ENCODE data around the gene FAM13B.

The FAM13B gene

DNA sequence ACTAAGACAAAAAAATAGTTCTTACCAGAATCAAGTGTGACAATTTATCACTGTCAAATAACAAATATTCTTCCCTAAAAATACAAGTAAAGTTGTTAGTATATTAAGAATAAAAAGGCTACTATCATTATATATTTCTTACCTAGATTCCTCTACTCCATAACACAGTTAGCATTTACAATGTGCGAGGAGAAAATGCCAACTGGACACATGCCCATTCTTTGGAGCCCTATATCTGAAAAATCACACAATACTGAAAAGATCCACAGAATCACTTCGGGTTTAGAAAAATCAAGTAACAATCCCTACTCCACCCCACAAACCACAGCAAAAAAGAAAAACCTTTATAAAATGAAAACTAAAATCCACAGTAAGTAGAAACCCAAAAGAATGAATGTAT lies 72.7 kb downstream of the FAM13B start:
- no peaks in the 10 kb centered on the region for H3K27me3 ChIP-seq (ENCODE audit: insufficient read depth, low read length)
- no peak overlapping the region for H3K4me3 ChIP-seq (ENCODE audit: low read depth, low read length, poor library complexity, severe bottlenecking)
- no peak overlapping the region for H2AFZ ChIP-seq (ENCODE audit: low read length)
- H3K27ac ChIP-seq (ENCODE audit: low read depth, low read length, poor library complexity, severe bottlenecking) = no peak overlapping the region
- no peak overlapping the region for H3K4me2 ChIP-seq (ENCODE audit: low read length)
- no peaks in the 10 kb centered on the region for H3K4me1 ChIP-seq (ENCODE audit: insufficient read depth, low read length, severe bottlenecking)
- peaks cover 59% of the 10 kb centered on the region; the same call in 1 of the 2 replicates for H3K36me3 ChIP-seq (ENCODE audit: insufficient read depth, low read length)
- H3F3A ChIP-seq (ENCODE audit: insufficient read depth, low read length) = no peaks in the 10 kb centered on the region; the same call in 1 of the 2 replicates
- TF ChIP-seq EZH2 (IDR thresholded peaks at IDR 0.05; ENCODE audit: borderline replicate concordance, low read length) = no peak
- TF ChIP-seq, protein P1, sequence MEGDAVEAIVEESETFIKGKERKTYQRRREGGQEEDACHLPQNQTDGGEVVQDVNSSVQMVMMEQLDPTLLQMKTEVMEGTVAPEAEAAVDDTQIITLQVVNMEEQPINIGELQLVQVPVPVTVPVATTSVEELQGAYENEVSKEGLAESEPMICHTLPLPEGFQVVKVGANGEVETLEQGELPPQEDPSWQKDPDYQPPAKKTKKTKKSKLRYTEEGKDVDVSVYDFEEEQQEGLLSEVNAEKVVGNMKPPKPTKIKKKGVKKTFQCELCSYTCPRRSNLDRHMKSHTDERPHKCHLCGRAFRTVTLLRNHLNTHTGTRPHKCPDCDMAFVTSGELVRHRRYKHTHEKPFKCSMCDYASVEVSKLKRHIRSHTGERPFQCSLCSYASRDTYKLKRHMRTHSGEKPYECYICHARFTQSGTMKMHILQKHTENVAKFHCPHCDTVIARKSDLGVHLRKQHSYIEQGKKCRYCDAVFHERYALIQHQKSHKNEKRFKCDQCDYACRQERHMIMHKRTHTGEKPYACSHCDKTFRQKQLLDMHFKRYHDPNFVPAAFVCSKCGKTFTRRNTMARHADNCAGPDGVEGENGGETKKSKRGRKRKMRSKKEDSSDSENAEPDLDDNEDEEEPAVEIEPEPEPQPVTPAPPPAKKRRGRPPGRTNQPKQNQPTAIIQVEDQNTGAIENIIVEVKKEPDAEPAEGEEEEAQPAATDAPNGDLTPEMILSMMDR (IDR thresholded peaks at IDR 0.05; ENCODE audit: low read length) = no peak
- H3K9me2 ChIP-seq (ENCODE audit: low read depth, low read length) = no peaks in the 10 kb centered on the region
- H4K20me1 ChIP-seq (ENCODE audit: insufficient read depth, low read length) = no peaks in the 10 kb centered on the region
- H3K9me3 ChIP-seq (ENCODE audit: low read length) = no peaks in the 10 kb centered on the region
- no peak overlapping the region for H3K9ac ChIP-seq (ENCODE audit: low read length)
- H3K79me2 ChIP-seq (ENCODE audit: insufficient read depth, low read length) = no peaks in the 10 kb centered on the region

DNA sequence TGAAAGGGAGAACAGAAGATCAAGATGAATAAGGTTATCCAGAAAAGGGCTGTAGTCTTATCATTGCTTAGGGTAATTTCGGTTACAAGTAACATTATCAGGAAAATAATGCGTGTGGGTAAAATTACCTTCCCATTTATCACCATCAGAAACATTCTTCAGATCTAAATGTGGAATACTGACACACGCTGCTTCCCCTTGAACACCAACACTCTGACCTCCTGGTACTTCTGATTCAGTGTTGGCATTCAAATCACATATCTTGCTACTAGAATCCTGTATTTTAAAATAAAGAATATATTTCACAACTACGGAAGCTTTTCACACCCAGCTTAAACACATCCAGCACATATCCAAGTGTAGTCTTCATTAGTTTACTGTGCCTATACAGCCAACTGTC lies 73.4 kb downstream of the FAM13B start:
- H4K20me1 ChIP-seq (ENCODE audit: insufficient read depth, low read length) = no peaks in the 10 kb centered on the region
- H2AFZ ChIP-seq (ENCODE audit: low read length) = no peak overlapping the region
- H3K4me2 ChIP-seq (ENCODE audit: low read length) = no peak overlapping the region
- no peaks in the 10 kb centered on the region for H3K9me2 ChIP-seq (ENCODE audit: low read depth, low read length)
- no peak overlapping the region for H3K27ac ChIP-seq (ENCODE audit: low read depth, low read length, poor library complexity, severe bottlenecking)
- no peaks in the 10 kb centered on the region for H3K79me2 ChIP-seq (ENCODE audit: insufficient read depth, low read length)
- TF ChIP-seq, protein P1 (IDR thresholded peaks at IDR 0.05; ENCODE audit: low read length) = no peak
- no peak for TF ChIP-seq EZH2 (IDR thresholded peaks at IDR 0.05; ENCODE audit: borderline replicate concordance, low read length)
- H3K9ac ChIP-seq (ENCODE audit: low read length) = no peak overlapping the region
- H3K4me1 ChIP-seq (ENCODE audit: insufficient read depth, low read length, severe bottlenecking) = no peaks in the 10 kb centered on the region
- H3F3A ChIP-seq (ENCODE audit: insufficient read depth, low read length) = no peaks in the 10 kb centered on the region; the same call in 1 of the 2 replicates
- H3K4me3 ChIP-seq (ENCODE audit: low read depth, low read length, poor library complexity, severe bottlenecking) = no peak overlapping the region
- peaks cover 55% of the 10 kb centered on the region; the same call in 1 of the 2 replicates for H3K36me3 ChIP-seq (ENCODE audit: insufficient read depth, low read length)
- no peaks in the 10 kb centered on the region for H3K9me3 ChIP-seq (ENCODE audit: low read length)
- H3K27me3 ChIP-seq (ENCODE audit: insufficient read depth, low read length) = no peaks in the 10 kb centered on the region

DNA sequence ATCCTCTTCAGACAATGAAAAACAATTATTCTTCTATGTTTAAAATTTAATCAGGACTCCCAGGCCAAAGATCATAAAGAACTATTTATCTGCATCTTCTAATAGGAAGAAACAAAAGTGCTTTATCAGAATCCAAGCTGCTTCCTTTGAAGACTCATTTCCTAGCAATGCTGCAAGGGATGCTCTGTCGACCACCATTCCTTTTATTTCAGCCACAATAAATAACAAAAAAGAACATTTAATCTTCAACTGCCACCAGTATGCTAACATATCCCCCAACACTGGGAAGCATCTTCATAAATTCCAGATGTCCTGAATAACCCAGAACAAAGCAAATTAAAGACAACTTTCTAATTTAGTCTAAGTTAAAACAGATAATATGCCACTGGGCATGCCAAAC lies 74.9 kb downstream of the FAM13B start:
- Histone ChIP-seq H4K20me1 (ENCODE audit: insufficient read depth, low read length) (no peaks in the 10 kb centered on the region), H3F3A (ENCODE audit: insufficient read depth, low read length) (no peaks in the 10 kb centered on the region; the same call in 1 of the 2 replicates), H3K27me3 (ENCODE audit: insufficient read depth, low read length) (no peaks in the 10 kb centered on the region), H3K9me3 (ENCODE audit: low read length) (no peaks in the 10 kb centered on the region), H3K79me2 (ENCODE audit: insufficient read depth, low read length) (no peaks in the 10 kb centered on the region), H3K4me2 (ENCODE audit: low read length) (no peak overlapping the region), H3K4me1 (ENCODE audit: insufficient read depth, low read length, severe bottlenecking) (no peaks in the 10 kb centered on the region), H3K36me3 (ENCODE audit: insufficient read depth, low read length) (peaks cover 58% of the 10 kb centered on the region), H3K9me2 (ENCODE audit: low read depth, low read length) (no peaks in the 10 kb centered on the region), H2AFZ (ENCODE audit: low read length) (no peak overlapping the region), H3K9ac (ENCODE audit: low read length) (no peak overlapping the region), H3K27ac (ENCODE audit: low read depth, low read length, poor library complexity, severe bottlenecking) (no peak overlapping the region), H3K4me3 (ENCODE audit: low read depth, low read length, poor library complexity, severe bottlenecking) (no peak overlapping the region)
- TF ChIP-seq EZH2 (IDR thresholded peaks at IDR 0.05; ENCODE audit: borderline replicate concordance, low read length) = no peak
- TF ChIP-seq, protein P1 (IDR thresholded peaks at IDR 0.05; ENCODE audit: low read length) = no peak

All from OCI-LY1 (cell line).